PFSK-1 (cell line): Measurements from ENCODE around the gene RNF41.

Experiments
- FOXP2 ChIP-seq: optimal IDR thresholded peaks from 2 replicates; pipeline ENCODE3; 2011; ENCODE audit warnings: borderline replicate concordance, control low read depth, inconsistent platforms; ENCODE audit not compliant: insufficient read depth; ENCODE audit errors: extremely low read length, extremely low read depth
- POLR2AphosphoS5 ChIP-seq: IDR thresholded peaks from 2 replicates; pipeline ENCODE4 v1.6.1; 2012; ENCODE audit warnings: low read depth, mild to moderate bottlenecking, control low read depth, low read length, moderate library complexity
- SIN3A ChIP-seq: IDR thresholded peaks from 2 replicates; pipeline ENCODE4 v1.6.1; 2012; ENCODE audit warnings: mild to moderate bottlenecking, low read length, moderate library complexity, borderline replicate concordance; ENCODE audit not compliant: insufficient read depth
- TAF1 ChIP-seq: IDR thresholded peaks from 2 replicates; pipeline ENCODE4 v1.6.1; 2012; ENCODE audit warnings: low read length, control low read depth, borderline replicate concordance; ENCODE audit not compliant: insufficient read depth
- TF ChIP-seq, protein P1 (sequence below), 2 experiments: IDR thresholded peaks; 2 replicates each; pipeline versions ENCODE4 v1.6.1 to v1.8.0; 2011 to 2012; ENCODE audit warnings: low read depth in 2 of 2, low read length in 2 of 2, control low read depth in 1 of 2, inconsistent platforms in 1 of 2, mild to moderate bottlenecking in 1 of 2, moderate library complexity in 1 of 2; ENCODE audit not compliant: insufficient read depth in 1 of 2

The RNF41 gene

GRCh38 chr12:56220611-56221231 lies 1.0 kb downstream of the RNF41 start:
- TF ChIP-seq SIN3A (no peak), FOXP2 (no peak), TAF1 (no peak), POLR2AphosphoS5 (no peak)
- TF ChIP-seq, protein P1, sequence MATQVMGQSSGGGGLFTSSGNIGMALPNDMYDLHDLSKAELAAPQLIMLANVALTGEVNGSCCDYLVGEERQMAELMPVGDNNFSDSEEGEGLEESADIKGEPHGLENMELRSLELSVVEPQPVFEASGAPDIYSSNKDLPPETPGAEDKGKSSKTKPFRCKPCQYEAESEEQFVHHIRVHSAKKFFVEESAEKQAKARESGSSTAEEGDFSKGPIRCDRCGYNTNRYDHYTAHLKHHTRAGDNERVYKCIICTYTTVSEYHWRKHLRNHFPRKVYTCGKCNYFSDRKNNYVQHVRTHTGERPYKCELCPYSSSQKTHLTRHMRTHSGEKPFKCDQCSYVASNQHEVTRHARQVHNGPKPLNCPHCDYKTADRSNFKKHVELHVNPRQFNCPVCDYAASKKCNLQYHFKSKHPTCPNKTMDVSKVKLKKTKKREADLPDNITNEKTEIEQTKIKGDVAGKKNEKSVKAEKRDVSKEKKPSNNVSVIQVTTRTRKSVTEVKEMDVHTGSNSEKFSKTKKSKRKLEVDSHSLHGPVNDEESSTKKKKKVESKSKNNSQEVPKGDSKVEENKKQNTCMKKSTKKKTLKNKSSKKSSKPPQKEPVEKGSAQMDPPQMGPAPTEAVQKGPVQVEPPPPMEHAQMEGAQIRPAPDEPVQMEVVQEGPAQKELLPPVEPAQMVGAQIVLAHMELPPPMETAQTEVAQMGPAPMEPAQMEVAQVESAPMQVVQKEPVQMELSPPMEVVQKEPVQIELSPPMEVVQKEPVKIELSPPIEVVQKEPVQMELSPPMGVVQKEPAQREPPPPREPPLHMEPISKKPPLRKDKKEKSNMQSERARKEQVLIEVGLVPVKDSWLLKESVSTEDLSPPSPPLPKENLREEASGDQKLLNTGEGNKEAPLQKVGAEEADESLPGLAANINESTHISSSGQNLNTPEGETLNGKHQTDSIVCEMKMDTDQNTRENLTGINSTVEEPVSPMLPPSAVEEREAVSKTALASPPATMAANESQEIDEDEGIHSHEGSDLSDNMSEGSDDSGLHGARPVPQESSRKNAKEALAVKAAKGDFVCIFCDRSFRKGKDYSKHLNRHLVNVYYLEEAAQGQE (IDR thresholded peaks at IDR 0.05; ENCODE audit: insufficient read depth in 1 of 2, low read depth in 2 of 2, low read length in 2 of 2): no peak

GRCh38 chr12:56219840-56220239 lies 1.9 kb downstream of the RNF41 start:
- no peak for TF ChIP-seq POLR2AphosphoS5
- no peak for TF ChIP-seq SIN3A
- TF ChIP-seq FOXP2: no peak
- TF ChIP-seq, protein P1 (IDR thresholded peaks at IDR 0.05; ENCODE audit: insufficient read depth in 1 of 2, low read depth in 2 of 2, low read length in 2 of 2): no peak
- TF ChIP-seq TAF1: no peak

- no peak for TF ChIP-seq FOXP2
- TF ChIP-seq SIN3A: no peak
- no peak for TF ChIP-seq TAF1
- TF ChIP-seq, protein P1 (IDR thresholded peaks at IDR 0.05; ENCODE audit: insufficient read depth in 1 of 2, low read depth in 2 of 2, low read length in 2 of 2): no peak
- no peak for TF ChIP-seq POLR2AphosphoS5
Measured at GRCh38 chr12:56216461-56216860, 5.3 kb downstream of the RNF41 start.

DNA sequence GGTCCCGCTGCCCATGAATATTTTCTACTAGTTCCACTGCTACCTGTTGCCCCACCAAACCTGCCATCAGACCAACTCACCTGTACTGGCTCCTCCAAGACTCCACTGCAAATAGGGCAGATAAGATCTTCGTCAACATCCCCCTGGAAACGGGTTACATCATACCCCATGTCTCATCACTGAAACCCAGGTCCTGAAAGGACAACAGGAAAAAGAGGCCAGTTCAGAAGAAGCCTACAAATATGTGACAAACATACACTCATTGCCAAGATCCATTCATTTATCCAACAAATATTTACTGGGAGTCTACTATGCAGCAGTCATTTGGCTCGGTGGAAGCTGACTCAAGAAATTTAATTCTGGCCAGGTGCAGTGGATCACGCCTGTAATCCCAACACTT lies 7.8 kb downstream of the RNF41 start:
- no peak for TF ChIP-seq SIN3A
- TF ChIP-seq POLR2AphosphoS5: no peak
- TF ChIP-seq, protein P1 (IDR thresholded peaks at IDR 0.05; ENCODE audit: insufficient read depth in 1 of 2, low read depth in 2 of 2, low read length in 2 of 2): no peak
- no peak for TF ChIP-seq TAF1
- TF ChIP-seq FOXP2: no peak

DNA sequence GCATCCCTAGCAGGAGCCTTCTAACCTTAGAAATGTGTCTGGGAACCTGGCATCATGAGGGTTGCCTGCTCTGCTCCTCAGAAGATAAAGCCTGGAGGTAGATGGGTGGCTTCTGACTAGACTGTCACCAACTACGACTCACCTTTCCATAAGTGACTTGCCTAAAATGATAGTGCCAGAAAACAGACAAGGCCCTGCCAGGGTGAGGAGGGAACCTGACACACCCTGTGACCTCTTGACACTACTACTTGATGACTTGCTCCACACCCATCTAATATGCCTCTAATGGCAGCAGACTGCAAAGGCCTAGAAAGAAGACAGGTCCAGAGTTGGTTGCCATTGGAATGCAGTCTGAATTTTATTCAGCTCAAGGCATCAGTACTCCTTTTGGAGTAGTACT lies 9.4 kb downstream of the RNF41 start:
- TF ChIP-seq SIN3A: no peak
- TF ChIP-seq, protein P1 (IDR thresholded peaks at IDR 0.05; ENCODE audit: insufficient read depth in 1 of 2, low read depth in 2 of 2, low read length in 2 of 2): no peak
- TF ChIP-seq TAF1: no peak
- TF ChIP-seq FOXP2: no peak
- TF ChIP-seq POLR2AphosphoS5: no peak
